T1000 (cell line): Measurements from ENCODE around the gene PRDM10.
"Not testable (repeated sequence)": the region's sequence is repeated elsewhere in the genome, so short reads cannot be mapped to it uniquely, and the experiment has no call there.

Experiments
- DNase-seq: peaks from one replicate; lab custom pipeline; 2025; ENCODE audit warnings: mixed read lengths; lab: John Stamatoyannopoulos, UW

Gene PRDM10

DNA sequence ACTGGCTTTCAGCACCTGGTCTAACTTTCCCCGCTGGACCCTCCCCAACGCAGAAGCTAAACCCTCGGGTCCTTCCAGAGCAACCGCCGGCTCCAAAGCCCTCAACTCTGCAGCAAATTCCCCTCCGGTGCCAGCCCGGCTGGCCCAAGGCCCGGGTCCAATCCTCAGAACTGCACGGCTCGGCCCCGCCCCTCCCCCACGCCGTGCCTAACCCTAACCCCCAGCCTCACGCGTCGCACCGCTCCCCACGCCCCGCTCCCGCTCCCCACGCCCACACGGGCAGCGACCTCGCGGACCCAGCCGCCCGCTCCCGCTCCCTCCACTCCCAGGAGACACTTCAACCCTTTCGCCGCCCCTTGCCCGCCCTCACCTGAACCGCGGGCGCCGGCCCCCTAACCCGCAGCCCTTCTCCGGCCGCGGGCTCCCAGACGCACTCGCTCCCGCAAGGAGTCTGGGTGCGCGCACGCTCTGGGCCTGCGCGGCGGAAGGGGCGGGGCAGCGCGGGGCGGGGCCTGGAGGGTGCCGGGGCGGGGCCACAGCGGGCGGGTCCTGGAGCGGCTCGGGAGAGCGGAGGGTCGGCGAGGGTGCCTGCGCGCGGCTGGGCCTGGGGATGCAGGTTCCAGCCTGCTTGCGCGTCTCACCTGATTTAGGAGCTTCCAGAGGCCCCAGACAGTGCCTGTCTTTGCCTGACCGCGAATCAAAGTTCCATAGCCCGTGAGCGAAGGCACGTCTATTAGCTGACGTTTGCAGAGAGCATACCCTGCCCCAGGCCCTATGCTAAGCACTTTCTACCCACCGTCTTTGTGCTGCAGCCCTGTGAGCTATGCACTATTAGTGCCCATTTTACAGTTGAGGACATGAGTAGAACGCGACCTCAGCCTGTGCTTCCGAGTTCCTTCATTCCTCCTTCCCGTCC, 107.3 kb downstream of the PRDM10 start, which contains the start of gene NFRKB:
TSS of gene NFRKB (minus strand) at position 453 of the 916 bp plus-strand sequence. CDS start 2,729 bp downstream, outside the sequence.
- peak; percentile 57 for DNase-seq

DNA sequence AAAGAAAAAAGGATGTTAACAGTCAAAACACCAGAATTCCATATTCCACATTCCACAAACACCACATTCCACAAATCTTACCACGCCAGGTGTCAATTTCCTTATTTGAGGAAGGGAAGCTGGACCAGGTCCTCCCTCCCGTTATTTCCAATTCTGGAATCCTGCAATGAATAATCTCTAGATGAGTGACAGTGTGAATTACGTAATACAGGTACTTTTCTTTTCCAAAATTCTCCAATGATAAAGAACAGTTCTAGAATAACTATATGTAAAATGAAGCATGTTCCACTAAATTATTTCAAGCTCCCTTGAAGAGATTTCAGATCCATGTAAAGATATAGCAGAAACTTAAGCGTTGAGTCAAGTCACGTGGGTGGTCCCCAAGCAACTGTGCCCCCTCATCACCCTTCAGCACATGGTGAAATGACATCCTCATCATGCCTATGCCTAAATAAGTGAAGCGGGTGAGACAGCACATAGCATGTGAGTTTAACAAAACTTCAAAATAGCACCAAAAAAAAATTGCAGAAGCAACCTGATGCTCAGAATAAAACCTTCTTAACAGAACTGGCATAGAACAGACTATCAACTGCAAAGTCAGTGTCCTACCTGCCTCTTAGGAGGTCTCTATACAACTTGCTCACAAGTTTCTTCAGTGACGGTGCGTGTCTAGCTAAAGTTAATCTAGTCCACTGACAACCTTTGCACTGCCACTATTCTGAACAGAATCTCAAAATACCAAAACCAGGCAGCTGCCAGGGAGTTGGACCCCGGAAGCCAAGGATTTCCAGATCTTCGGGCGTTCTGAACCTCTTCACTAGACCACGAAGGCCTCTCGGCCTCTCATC, 108.1 kb downstream of the PRDM10 start:
- no peak for DNase-seq

DNA sequence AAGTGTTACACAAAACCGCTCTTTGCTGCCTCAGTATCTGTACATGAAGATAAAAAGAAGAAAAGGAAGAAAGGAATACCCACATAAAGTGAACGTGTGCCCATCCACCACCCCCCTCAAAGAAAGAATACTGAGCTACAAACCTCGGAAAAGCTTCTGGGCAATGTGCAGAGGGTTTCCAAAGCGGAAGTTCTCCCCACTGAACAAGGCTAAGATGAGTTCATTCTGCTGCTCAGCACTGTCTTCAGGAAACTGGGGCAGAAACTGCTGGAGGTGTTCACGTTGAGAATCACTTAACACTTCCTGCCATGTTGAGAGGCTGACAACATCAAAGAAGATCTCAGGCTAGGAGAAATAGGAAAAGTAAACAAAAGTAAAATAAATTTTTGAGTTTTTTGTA, 114.2 kb downstream of the PRDM10 start:
- no peak for DNase-seq

GRCh38 chr11:129885381-129885780, 117.3 kb downstream of the PRDM10 start:
- no peak for DNase-seq

DNA sequence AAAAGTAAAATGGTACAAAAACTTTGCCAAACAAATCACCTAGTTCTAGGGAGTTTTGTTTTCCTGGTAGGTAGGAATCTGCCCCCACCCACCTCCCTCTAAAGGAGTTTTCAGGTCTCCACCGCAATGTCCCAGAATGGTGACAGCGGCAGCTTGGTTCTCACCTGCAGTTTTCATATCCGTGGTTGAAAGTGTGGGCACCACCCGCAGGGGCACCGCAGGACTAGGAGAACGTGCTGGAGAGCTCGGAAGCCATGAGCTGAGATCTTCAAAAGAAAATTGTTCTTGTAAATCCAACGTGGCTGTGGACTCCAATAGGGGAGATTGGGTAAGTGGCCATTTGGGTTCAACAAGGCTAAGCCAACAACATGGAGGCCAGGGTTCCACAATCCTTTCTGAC, 118.1 kb downstream of the PRDM10 start:
- no peak for DNase-seq

DNA sequence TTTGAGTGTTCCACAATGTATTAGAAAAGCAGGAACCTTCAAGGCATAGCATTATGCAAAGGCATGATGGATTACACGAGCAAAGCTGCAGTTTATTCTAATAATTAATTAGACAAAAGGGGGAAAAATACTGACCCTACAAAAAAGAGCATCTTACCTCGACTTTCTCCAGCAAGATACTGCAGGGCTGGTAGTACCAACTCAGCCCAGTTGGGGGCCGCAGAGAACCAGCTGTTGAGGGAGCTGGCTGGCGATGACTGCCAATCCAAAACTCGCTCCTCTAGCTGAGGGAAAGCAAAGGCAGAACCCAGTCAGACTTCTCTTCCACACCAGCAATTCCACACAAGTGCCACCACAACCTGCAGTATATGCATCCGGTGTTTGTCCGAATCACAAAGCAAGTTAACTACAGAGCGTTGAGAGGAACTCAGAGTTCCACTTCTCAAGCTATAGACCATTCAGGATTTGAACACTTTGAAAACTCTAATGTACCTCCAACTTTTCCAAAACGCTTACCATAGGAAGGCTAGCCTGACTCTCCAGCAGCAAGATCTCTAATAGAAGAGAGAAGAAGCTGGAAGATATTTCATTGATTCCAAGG, 121.0 kb downstream of the PRDM10 start:
- DNase-seq, result no peak

- DNase-seq, result no peak
Observed at GRCh38 chr11:129880311-129880710, 122.3 kb downstream of the PRDM10 start.

DNA sequence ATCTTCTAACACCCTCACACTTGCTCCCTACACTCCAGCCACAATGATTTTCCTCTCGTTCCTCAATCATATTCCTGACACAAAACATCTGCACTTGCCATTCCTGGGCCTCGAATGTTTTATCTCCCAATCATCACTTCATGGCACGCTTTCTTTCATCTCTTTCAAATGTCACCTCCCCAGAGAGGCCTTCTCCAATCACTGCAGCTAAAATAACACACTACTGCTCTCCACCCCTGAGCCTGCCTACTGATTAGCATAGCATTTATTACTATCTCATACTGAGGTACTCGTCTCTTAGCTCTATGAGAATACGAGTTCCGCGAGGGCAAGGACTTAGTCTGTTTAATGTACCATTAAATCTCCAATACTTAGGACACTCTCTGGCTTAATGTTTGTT, 130.7 kb downstream of the PRDM10 start:
- DNase-seq, result no peak

GRCh38 chr11:129868626-129869025, 134.0 kb downstream of the PRDM10 start:
- DNase-seq, result not testable (repeated sequence)

- DNase-seq, result no peak
Observed at GRCh38 chr11:129866311-129866710, 136.3 kb downstream of the PRDM10 start.

DNA sequence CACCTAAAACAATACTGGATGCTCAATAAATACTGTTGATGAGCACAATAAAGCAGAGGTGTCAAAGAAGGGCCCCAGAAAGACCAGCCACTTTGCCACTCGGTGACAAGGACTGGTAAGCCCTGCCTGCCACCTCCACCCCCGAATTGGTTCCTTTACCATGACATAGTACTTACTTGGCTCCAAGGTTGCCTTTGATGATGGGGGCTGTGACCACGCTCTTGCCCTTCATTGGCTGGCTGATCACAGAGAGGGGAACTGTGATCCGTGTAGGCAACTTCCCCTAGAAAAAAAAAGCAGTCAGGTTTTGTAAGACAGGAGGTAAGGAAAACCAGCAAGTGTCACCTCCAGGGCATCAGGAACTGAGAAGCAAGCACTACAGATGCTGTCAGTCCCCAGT, 136.9 kb downstream of the PRDM10 start:
- no peak for DNase-seq

DNA sequence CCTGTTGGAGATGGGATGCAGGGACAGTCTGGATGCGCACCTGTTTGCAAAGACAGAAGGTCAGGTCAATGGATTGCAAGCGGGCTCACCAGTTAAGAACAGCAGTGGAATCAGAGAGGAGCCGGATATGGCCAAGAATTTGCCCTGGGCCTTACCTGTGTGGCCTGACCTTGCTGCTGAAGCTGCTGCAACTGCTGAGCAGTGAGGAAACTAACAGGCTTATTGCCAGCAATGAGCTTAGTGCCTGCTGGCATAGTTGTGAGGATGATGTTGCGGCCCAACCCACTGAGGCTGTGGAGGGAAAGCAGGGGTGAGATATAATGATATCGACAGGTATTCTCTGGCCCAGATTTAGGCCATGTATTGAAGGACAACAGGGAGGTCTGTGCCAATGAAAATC, 137.8 kb downstream of the PRDM10 start:
- DNase-seq, result no peak

- peak; percentile 74 for DNase-seq
Observed at GRCh38 chr11:129861702-129862522, 140.7 kb downstream of the PRDM10 start.

DNA sequence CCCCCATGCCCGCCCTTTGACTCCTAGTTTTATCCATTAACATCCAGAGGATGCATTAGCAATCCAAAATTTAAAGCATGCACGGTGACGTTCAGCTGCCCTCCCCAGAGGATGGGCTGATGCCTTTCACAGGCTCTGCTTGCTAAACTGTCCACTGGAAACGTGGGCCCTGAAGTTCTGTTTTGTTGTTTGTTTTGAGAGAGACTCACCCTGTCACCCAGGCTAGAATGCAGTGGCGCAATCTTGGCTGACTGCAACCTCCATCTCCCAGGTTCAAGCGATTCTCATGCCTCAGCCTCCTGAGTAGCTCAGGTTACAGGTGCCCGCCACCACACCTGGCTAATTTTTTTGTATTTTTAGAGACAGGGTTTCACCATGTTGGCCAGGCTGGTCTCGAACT, 146.6 kb downstream of the PRDM10 start:
- no peak for DNase-seq

DNA sequence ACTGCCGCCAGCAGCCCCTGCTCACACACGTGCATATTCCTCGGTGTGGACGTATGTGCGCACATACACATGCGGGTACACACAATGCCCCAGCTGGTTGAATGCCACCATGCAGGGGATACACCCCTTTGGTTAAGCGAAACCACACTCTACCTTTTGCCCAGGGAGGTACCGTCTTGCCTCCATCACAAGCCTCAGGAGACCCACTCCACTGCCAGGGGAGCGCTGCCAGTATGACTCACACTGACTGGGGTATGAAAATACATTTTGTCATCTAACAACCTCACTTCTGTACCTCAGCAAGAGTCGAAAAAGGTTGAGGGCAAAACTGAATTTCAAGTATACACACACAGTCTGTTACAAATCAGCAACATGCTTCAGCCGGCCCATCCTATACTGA, 147.5 kb downstream of the PRDM10 start:
- DNase-seq, result no peak

DNA sequence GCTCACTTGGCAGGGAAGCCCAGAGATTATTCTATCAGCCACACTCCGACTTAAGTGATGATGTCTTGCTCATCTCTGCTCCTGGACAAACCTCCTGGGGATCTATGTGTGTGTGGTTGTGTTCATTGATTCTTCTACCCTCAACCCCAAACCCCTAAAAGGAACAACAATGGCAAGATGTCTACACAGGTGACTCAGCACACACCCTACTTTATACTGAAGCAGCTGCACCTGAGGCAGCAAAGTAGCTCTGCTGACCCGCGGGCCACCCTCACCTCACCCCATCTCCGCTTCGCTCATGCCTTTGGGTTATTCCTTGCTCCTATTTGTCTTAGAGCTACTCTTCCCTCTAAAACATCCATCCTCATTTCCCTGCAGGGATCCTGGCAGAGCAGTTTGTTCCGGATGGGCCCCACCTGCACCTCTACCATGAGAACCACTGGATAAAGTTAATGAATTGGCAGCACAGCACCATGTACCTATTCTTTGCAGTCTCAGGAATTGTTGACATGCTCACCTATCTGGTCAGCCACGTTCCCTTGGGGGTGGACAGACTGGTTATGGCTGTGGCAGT, 148.3 kb downstream of the PRDM10 start:
- DNase-seq, result no peak

GRCh38 chr11:129853518-129854231, 149.0 kb downstream of the PRDM10 start:
- no peak for DNase-seq

DNA sequence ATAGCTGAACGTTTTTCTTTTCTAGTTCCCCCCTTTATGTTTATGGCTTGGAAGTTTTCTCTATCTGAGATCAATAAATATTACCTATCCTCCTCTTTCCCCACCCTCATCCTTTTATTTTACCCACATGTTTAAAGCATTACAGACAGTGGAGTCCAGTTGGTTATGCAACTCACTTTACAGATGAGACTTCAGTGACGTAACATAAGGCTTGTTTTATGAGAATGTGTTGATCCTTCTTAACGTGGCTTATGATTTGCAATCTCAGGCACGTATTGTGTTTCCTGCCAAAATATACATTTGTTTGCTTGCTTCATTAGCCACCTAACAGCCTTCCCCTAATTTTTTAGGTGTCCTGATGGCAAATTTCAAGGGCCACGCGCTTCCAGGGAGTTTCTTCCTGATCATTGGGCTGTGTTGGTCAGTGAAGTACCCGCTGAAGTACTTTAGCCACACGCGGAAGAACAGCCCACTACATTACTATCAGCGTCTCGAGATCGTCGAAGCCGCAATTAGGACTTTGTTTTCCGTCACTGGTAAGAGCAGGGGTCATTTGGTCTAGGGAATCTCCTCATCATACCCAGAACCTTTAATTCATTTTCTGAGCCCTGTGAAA, 150.4 kb downstream of the PRDM10 start:
- DNase-seq, result no peak
